Upper lobe of left lung (tissue), 4 donors: Measurements from ENCODE around the gene NDUFB10.

Experiments
- CTCF ChIP-seq, 6 experiments: fragments of 450-650 bp in 4 of 6; fragments of 200-600 bp in 2 of 6; sonication (generic) in 2 of 6; IDR thresholded peaks; one replicate each; pipeline ENCODE4 v1.5.1; 2016 to 2019; ENCODE audit warnings: antibody characterized with exemption in 6 of 6
- EP300 ChIP-seq, 4 donors: sonication (generic); formaldehyde crosslinking; IDR thresholded peaks; one replicate each; pipeline ENCODE4 v1.5.1; 2017; ENCODE audit warnings: antibody characterized with exemption in 4 of 4, control low read depth in 2 of 4
- POLR2A ChIP-seq, 4 donors: fragments of 450-650 bp; IDR thresholded peaks; one replicate each; pipeline ENCODE4 v1.5.1; 2016 to 2017; ENCODE audit warnings: antibody characterized with exemption in 4 of 4, mild to moderate bottlenecking in 2 of 4
- POLR2AphosphoS5 ChIP-seq, 2 donors: sonication (generic); formaldehyde crosslinking; IDR thresholded peaks; one replicate each; pipeline ENCODE4 v1.5.1; 2017; ENCODE audit warnings: antibody characterized with exemption in 2 of 2

- TF ChIP-seq CTCF (IDR thresholded peaks at IDR 0.05): no peak
- TF ChIP-seq POLR2A (IDR thresholded peaks at IDR 0.05): no peak
- no peak for TF ChIP-seq POLR2AphosphoS5 (IDR thresholded peaks at IDR 0.05)
- no peak for TF ChIP-seq EP300 (IDR thresholded peaks at IDR 0.05)
These were observed 18.8 kb upstream of the NDUFB10 start for GRCh38 chr16:1940273-1941161.
